ENCODE results near the gene TLK1.

TLK1 gene

GRCh38 chr2:171201271-171201670 lies 40.6 kb upstream of the TLK1 start:
- H3K4me3 ChIP-seq (ENCODE audit: low read depth, low read length) = no peak overlapping the region
- TF ChIP-seq CTCF (IDR thresholded peaks at IDR 0.05; ENCODE audit: control insufficient read depth, extremely low read depth, insufficient read depth) = no peak
- DNase-seq (ENCODE audit: low read depth) = no peak

- no peak for TF ChIP-seq CTCF (IDR thresholded peaks at IDR 0.05; ENCODE audit: control insufficient read depth, extremely low read depth, insufficient read depth)
- H3K4me3 ChIP-seq (ENCODE audit: low read depth, low read length) = no peak overlapping the region
- DNase-seq (ENCODE audit: low read depth) = no peak
Observed at GRCh38 chr2:171200469-171200868, 39.8 kb upstream of the TLK1 start.

GRCh38 chr2:171191021-171191420 lies 30.3 kb upstream of the TLK1 start:
- no peak overlapping the region for H3K4me3 ChIP-seq (ENCODE audit: low read depth, low read length)
- TF ChIP-seq CTCF (IDR thresholded peaks at IDR 0.05; ENCODE audit: control insufficient read depth, extremely low read depth, insufficient read depth) = no peak
- no peak for DNase-seq (ENCODE audit: low read depth)

GRCh38 chr2:171187819-171188218 lies 27.1 kb upstream of the TLK1 start:
- H3K4me3 ChIP-seq (ENCODE audit: low read depth, low read length) = no peak overlapping the region
- DNase-seq (ENCODE audit: low read depth) = no peak
- no peak for TF ChIP-seq CTCF (IDR thresholded peaks at IDR 0.05; ENCODE audit: control insufficient read depth, extremely low read depth, insufficient read depth)

- DNase-seq (ENCODE audit: low read depth) = no peak
- H3K4me3 ChIP-seq (ENCODE audit: low read depth, low read length) = no peak overlapping the region
Observed at GRCh38 chr2:171187177-171187576, 26.5 kb upstream of the TLK1 start.

GRCh38 chr2:171185941-171186340 lies 25.2 kb upstream of the TLK1 start:
- no peak for DNase-seq (ENCODE audit: low read depth)
- no peak overlapping the region for H3K4me3 ChIP-seq (ENCODE audit: low read depth, low read length)
- TF ChIP-seq CTCF (IDR thresholded peaks at IDR 0.05; ENCODE audit: control insufficient read depth, extremely low read depth, insufficient read depth) = no peak

More at GRCh38 chr2:171187177-171187576, 26.5 kb upstream of the TLK1 start:
- no peak for TF ChIP-seq CTCF (IDR thresholded peaks at IDR 0.05; ENCODE audit: control insufficient read depth, extremely low read depth, insufficient read depth)

- no peak for TF ChIP-seq CTCF (IDR thresholded peaks at IDR 0.05; ENCODE audit: control insufficient read depth, extremely low read depth, insufficient read depth)
- H3K4me3 ChIP-seq (ENCODE audit: low read depth, low read length) = no peak overlapping the region
- no peak for DNase-seq (ENCODE audit: low read depth)
Observed at GRCh38 chr2:171185165-171185818, 24.6 kb upstream of the TLK1 start.

Measured in LNCaP clone FGC (cell line).